Cardiac fibroblast (primary cell): ENCODE measurements around the gene GNA12.
A peak's percentile ranks its signal among the peaks of the same experiment; 100 is the strongest.

Experiments
- DNase-seq, 2 donors: peaks; one replicate each; pipeline versions ENCODE4 v3.0.0 to v3.0.0-alpha.2; 2010; ENCODE audit warnings: low read depth in 2 of 2
- H3K4me3 ChIP-seq, 2 donors: replicated peaks in 1 of 2; 1 replicate in 1 of 2; 2 replicates in 1 of 2; pipeline ENCODE4 v1.5.1; 2011; ENCODE audit warnings: low read depth in 2 of 2, low read length in 2 of 2, mild to moderate bottlenecking in 2 of 2, moderate library complexity in 1 of 2
- CTCF ChIP-seq: IDR thresholded peaks from one replicate; pipeline ENCODE4 v1.5.1; 2011; ENCODE audit warnings: low read depth, mild to moderate bottlenecking, low read length, inconsistent platforms

GNA12 gene

GRCh38 chr7:2884161-2884560 lies 40.1 kb upstream of the GNA12 start:
- no peak overlapping the region for H3K4me3 ChIP-seq
- no peak for TF ChIP-seq CTCF
- DNase-seq = no peak

GRCh38 chr7:2883101-2883500 lies 39.0 kb upstream of the GNA12 start:
- no peak overlapping the region for H3K4me3 ChIP-seq
- no peak for TF ChIP-seq CTCF
- DNase-seq = no peak

GRCh38 chr7:2882111-2882510 lies 38.0 kb upstream of the GNA12 start:
- no peak for TF ChIP-seq CTCF
- DNase-seq = no peak
- no peak overlapping the region for H3K4me3 ChIP-seq

GRCh38 chr7:2880874-2881533 lies 36.9 kb upstream of the GNA12 start:
- H3K4me3 ChIP-seq = no peak overlapping the region
- DNase-seq = peak in 1 of 2 donors; percentile 38
- no peak for TF ChIP-seq CTCF

GRCh38 chr7:2880051-2880450 lies 35.9 kb upstream of the GNA12 start:
- DNase-seq = no peak
- no peak overlapping the region for H3K4me3 ChIP-seq
- no peak for TF ChIP-seq CTCF

GRCh38 chr7:2879354-2879753 lies 35.2 kb upstream of the GNA12 start:
- DNase-seq = no peak
- no peak for TF ChIP-seq CTCF
- H3K4me3 ChIP-seq = no peak overlapping the region

- no peak for DNase-seq
- no peak overlapping the region for H3K4me3 ChIP-seq
- TF ChIP-seq CTCF = no peak
Measured at GRCh38 chr7:2878306-2878705, 34.2 kb upstream of the GNA12 start.
